Measurements from ENCODE around the gene CFB. TPM values are rescaled to one million over a fixed set of nuclear protein-coding genes. Genes with fewer than 3 reads are reported as not detected.

CFB gene
- total and polyA plus RNA-seq, 2 of the 4 experiments (the other 2 are of a cell fraction) = 1.8 to 6.1 TPM

DNA sequence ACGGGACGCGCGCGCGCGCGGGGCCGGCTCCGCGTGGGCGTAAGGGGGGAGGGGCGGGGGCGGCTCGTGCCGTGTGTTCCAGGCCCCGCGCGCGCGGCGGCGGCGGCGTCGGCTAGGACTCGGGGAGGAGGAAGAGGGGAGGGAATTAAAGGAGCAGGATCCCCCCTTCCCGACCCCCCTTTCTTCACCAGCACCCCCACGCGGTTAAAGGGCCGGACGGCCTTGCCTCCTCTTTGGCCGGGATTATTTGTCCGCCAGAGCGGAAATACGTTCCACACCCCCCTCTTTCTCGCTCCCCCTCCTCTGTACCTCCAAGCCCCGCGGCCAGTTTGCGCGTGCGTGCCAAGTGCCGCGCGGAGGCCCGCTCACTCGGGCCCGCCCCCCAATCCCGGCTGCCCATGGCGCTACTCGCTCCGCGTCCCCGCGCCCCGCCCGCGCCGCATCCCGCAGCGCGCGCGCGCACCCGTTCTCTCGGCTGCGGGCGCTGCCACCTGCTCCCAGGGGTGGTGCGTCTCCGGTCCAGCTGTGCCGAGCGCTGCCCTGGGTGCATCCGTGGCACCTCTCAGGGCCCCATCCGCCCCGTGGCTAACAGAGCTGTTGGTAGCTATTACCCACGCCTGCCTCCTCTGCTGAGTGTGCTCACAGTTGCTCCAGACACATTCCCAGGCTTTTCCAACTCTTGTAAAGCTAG, 43.8 kb upstream of the CFB start, which contains the start of gene ZBTB12:
TSS of gene ZBTB12 (minus strand) at position 134 of the 691 bp plus-strand sequence. CDS start 781 bp downstream, outside the sequence.
- DNase-seq = peak; percentile 98
- no peaks in the 10 kb centered on the region for H3K9me3 ChIP-seq (ENCODE audit: control insufficient read depth, insufficient read depth, low read length)
- BruUV-seq (replicated peaks) = no TSS peak
- peak within 1 kb of the TSS; percentile 79 for H3K4me2 ChIP-seq (ENCODE audit: low read depth, low read length)
- H3K14ac ChIP-seq (replicated peaks; ENCODE audit: low read depth, low read length) = peak within 1 kb of the TSS; percentile 95
- peak within 1 kb of the TSS; percentile 53 for H4K5ac ChIP-seq (ENCODE audit: low read depth, low read length)
- no peaks in the 10 kb centered on the region for H3K27me3 ChIP-seq (ENCODE audit: control insufficient read depth, insufficient read depth, low read length)
- peak within 1 kb of the TSS; percentile 58 for H2BK5ac ChIP-seq (ENCODE audit: low read depth, low read length, poor library complexity, severe bottlenecking)
- peak within 1 kb of the TSS; percentile 54 for H3K9ac ChIP-seq (ENCODE audit: low read depth, low read length)
- in situ Hi-C loops (cut with MboI; ENCODE audit: low sequenced_read_pairs) (no loop called here), dilution Hi-C loops (cut with HindIII; ENCODE audit: low sequenced_read_pairs, unreplicated experiment) (no loop called here), intact Hi-C loops (cut with micrococcal nuclease) (loop anchor here (1.0 to 5.0 kb wide), 3 partner anchors 50 to 250 kb away; partner anchors contain the start of genes PPT2 and PRRT1)
- H3K4ac ChIP-seq (ENCODE audit: low read depth, low read length) = peak within 1 kb of the TSS; percentile 53
- ATAC-seq (ENCODE audit: low read depth) = peak; percentile 78
- H3K9me1 ChIP-seq (ENCODE audit: insufficient read depth, low read length) = peaks cover 9% of the 10 kb centered on the region; the same call in 1 of the 2 replicates
- H3K4me3 ChIP-seq (ENCODE audit: insufficient read depth, low read depth, low read length) = peak within 1 kb of the TSS; percentile 58
- H2BK20ac ChIP-seq (ENCODE audit: low read depth, low read length) = 0 out of 2 replicates have a peak within 1 kb of the TSS, but pooled peaks have one; percentile 45
- H2AFZ ChIP-seq (replicated peaks; ENCODE audit: low read length, poor library complexity) = peak within 1 kb of the TSS; percentile 98
- peak within 1 kb of the TSS; percentile 67 for H3K56ac ChIP-seq (ENCODE audit: extremely low read depth, insufficient read depth, low read length)
- peak within 1 kb of the TSS; percentile 52; the same call in 1 of the 2 replicates for H2BK120ac ChIP-seq (ENCODE audit: low read depth, low read length)
- peak within 1 kb of the TSS; percentile 84 for H4K91ac ChIP-seq (ENCODE audit: insufficient read depth, low read depth, low read length)
- H3K18ac ChIP-seq (ENCODE audit: low read depth, low read length) = peak within 1 kb of the TSS; percentile 17; the same call in 1 of the 2 replicates
- peaks cover 11 to 37% of the 10 kb centered on the region in 2 experiments; a peak in 3 of 4 replicates for H3K79me1 ChIP-seq (ENCODE audit: low read depth in 1 of 2, low read length in 2 of 2)
- peaks cover 3% of the 10 kb centered on the region for H4K20me1 ChIP-seq (ENCODE audit: insufficient read depth, low read length)
- POLR2A ChIA-PET (ENCODE audit: unreplicated experiment) = interaction anchor here (1.3 kb wide), 1 partner anchor 69 kb away, joined by 3 read pairs; no protein-coding TSS in a partner anchor
- 0 out of 2 replicates have a peak, but pooled peaks cover 3% of the 10 kb centered on the region for H3K36me3 ChIP-seq (ENCODE audit: control insufficient read depth, insufficient read depth, low read length)
- peak within 1 kb of the TSS; percentile 69 for H3K27ac ChIP-seq (ENCODE audit: insufficient read depth, low read length)
- H3K23ac ChIP-seq (ENCODE audit: low read depth, low read length) = peak within 1 kb of the TSS; percentile 80; the same call in 1 of the 2 replicates
- H2BK15ac ChIP-seq (ENCODE audit: low read depth, low read length) = peak within 1 kb of the TSS; percentile 51; the same call in 2 of the 3 replicates
- peak within 1 kb of the TSS; percentile 82 to 92 for H4K8ac ChIP-seq (ENCODE audit: low read depth in 2 of 2, low read length in 2 of 2)
- WGBS, 2 experiments (ENCODE audit: extremely low coverage in 2 of 2, insufficient read length in 1 of 2) = 1% methylated on average over 35 of the region's 77 CpGs; no CpG with 5 or more reads in 1 of the 2 experiments
- CTCF ChIA-PET = interaction anchor here (0.7 kb wide), 1 partner anchor 50 kb away, joined by 4 read pairs; no protein-coding TSS in a partner anchor
- H3K4me1 ChIP-seq (ENCODE audit: control insufficient read depth, insufficient read depth, low read length) = peaks cover 10% of the 10 kb centered on the region
- H2AK9ac ChIP-seq (replicated peaks; ENCODE audit: low read depth, low read length, poor library complexity) = peak within 1 kb of the TSS; percentile 75
- H2AK5ac ChIP-seq (ENCODE audit: low read depth, low read length) = peak within 1 kb of the TSS; percentile 86
- no peak for TF ChIP-seq CHD1 (IDR thresholded peaks at IDR 0.05; ENCODE audit: low read depth, low read length)
- TF ChIP-seq MXI1 (IDR thresholded peaks at IDR 0.05; ENCODE audit: borderline replicate concordance, low read depth, low read length) = no peak
- peak; percentile 39 for TF ChIP-seq RCOR1 (IDR thresholded peaks at IDR 0.05; ENCODE audit: insufficient replicate concordance, low read length)
- no peak for TF ChIP-seq NFE2L2 (IDR thresholded peaks at IDR 0.05; ENCODE audit: low read depth, low read length)
- TF ChIP-seq, protein P1, sequence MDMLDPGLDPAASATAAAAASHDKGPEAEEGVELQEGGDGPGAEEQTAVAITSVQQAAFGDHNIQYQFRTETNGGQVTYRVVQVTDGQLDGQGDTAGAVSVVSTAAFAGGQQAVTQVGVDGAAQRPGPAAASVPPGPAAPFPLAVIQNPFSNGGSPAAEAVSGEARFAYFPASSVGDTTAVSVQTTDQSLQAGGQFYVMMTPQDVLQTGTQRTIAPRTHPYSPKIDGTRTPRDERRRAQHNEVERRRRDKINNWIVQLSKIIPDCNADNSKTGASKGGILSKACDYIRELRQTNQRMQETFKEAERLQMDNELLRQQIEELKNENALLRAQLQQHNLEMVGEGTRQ (IDR thresholded peaks at IDR 0.05; ENCODE audit: low read depth, low read length) = no peak
- TF ChIP-seq POLR2A (IDR thresholded peaks at IDR 0.05; ENCODE audit: low read depth, low read length) = no peak
- no peak for TF ChIP-seq FOS (IDR thresholded peaks at IDR 0.05; ENCODE audit: low read depth, low read length)
- peak; percentile 71 for TF ChIP-seq RAD21 (IDR thresholded peaks at IDR 0.05; ENCODE audit: low read length)
- TF ChIP-seq BHLHE40 (IDR thresholded peaks at IDR 0.05; ENCODE audit: low read depth, low read length) = peak; percentile 90
- TF ChIP-seq, protein P2, sequence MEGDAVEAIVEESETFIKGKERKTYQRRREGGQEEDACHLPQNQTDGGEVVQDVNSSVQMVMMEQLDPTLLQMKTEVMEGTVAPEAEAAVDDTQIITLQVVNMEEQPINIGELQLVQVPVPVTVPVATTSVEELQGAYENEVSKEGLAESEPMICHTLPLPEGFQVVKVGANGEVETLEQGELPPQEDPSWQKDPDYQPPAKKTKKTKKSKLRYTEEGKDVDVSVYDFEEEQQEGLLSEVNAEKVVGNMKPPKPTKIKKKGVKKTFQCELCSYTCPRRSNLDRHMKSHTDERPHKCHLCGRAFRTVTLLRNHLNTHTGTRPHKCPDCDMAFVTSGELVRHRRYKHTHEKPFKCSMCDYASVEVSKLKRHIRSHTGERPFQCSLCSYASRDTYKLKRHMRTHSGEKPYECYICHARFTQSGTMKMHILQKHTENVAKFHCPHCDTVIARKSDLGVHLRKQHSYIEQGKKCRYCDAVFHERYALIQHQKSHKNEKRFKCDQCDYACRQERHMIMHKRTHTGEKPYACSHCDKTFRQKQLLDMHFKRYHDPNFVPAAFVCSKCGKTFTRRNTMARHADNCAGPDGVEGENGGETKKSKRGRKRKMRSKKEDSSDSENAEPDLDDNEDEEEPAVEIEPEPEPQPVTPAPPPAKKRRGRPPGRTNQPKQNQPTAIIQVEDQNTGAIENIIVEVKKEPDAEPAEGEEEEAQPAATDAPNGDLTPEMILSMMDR (conservative IDR thresholded peaks at IDR 0.05; ENCODE audit: low read depth, low read length) = peak; percentile 13; the same call in 1 of the 2 replicates
- TF ChIP-seq MAZ (IDR thresholded peaks at IDR 0.05; ENCODE audit: borderline replicate concordance, low read depth, low read length) = peak; percentile 89
- TF ChIP-seq SMC3 (IDR thresholded peaks at IDR 0.05; ENCODE audit: low read depth, low read length) = peak; percentile 22; the same call in 1 of the 2 replicates
- TF ChIP-seq RFX5 (IDR thresholded peaks at IDR 0.05; ENCODE audit: low read depth, low read length) = no peak

Data from IMR-90 (cell line).